GM19395 (cell line): Measurements from ENCODE around the gene ZNF282.

Experiments used
- ATAC-seq: cut with Tn5 transposase; IDR thresholded peaks from one replicate; pipeline ENCODE4 v1.9.1; 2021; ENCODE audit warnings: mild to moderate bottlenecking, moderate library complexity; ENCODE audit not compliant: unreplicated experiment

Gene ZNF282

GRCh38 chr7:149188637-149189259 is 6.6 kb upstream of the ZNF282 start:
- ATAC-seq = no peak

DNA sequence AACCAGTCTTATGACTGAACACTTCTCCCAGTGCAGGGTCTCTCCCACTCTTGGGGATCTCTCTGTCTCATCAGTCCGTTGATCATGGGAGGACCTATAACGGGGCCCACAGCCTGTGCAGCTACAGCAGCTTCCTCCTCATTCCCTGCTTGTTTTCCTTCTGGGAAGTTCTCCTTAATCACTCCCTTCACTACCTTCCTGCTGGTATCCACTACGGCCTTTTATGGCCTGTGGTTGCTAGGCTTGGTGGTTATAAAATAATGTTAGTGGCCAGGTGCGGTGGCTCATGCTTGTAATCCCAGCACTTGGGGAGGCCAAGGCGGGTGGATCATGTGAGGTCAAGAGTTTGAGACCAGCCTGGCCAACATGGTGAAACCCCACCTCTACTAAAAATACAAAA is 3.5 kb upstream of the ZNF282 start:
- ATAC-seq = no peak

- ATAC-seq = no peak
Measured at GRCh38 chr7:149194799-149195179, 557 bp upstream of the ZNF282 start.

DNA sequence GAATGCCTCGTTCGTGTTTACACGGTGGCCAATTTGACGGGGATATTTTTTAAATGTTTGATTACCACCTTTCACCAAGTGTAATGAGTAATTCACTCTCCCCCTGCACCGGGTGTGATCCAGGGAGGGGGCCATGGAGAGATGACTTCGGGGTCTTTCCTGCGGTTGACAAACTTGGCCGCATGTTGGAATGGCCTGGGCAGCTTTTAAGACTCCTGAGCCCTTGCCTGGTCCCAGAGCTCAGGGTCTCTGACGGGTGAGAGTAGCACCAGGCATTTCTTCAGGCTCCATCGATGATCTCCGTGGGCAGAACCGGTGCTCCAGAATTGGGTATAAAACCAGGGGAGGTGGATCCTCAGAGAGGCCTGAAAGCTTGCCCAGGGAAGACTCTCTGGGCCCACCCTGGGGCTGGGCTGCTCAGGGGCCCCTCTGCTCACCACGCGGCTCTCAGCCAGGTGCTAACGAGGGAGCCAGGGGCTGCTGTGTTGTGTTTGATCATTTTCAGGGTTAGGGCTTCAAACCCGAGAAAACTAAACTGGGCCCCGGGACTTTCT is 882 bp downstream of the ZNF282 start:
- peak; percentile 13 for ATAC-seq

DNA sequence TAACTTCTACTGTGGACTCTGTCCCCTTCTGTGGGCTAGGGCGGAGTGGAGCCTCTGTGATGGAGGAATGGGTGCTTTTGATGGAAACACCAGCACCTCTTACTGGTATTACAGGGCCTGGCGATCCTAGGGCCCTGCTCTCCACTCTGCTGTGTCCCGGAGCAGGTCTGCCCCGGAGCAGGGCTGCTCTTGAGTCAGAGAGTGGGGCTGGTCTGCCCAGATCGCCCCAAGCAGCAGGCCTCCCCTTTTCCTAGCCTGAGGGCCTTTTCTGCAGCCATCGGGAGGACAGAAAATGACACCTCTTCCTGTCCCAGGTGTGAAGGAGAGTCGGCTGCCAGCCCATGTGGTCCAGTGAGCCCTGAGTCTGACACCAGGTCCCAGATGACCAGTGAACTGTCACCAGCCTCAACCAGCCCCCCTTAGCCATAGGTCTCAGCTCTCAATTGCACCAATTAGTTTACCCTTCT is 1.4 kb downstream of the ZNF282 start:
- no peak for ATAC-seq

- no peak for ATAC-seq
Measured at GRCh38 chr7:149197675-149198074, 2.3 kb downstream of the ZNF282 start.

DNA sequence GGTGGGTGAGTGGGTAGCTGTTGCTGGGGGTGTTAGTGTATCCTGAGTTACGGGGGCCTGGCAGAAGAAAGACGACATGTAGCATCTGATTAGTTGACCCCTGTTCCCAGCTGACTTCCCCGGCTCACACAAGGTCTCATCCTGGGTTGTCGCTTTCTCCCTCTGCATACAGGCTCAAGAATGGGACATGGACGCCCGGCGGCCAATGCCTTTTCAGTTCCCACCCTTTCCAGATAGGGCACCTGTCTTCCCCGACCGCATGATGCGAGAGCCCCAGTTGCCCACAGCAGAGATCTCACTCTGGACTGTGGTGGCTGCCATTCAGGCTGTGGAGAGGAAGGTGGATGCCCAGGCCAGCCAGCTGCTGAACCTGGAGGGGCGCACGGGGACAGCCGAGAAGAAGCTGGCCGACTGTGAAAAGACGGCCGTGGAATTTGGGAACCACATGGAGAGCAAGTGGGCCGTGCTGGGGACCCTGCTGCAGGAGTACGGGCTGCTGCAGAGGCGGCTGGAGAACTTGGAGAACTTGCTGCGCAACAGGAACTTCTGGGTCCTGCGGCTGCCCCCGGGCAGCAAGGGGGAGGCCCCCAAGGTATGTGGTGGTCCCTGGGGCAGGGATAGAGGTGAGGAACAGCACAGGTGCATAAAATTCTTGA is 2.9 kb downstream of the ZNF282 start:
- no peak for ATAC-seq

GRCh38 chr7:149199234-149199995 is 4.1 kb downstream of the ZNF282 start:
- ATAC-seq = no peak

- ATAC-seq = no peak
Measured at GRCh38 chr7:149202831-149203231, 7.5 kb downstream of the ZNF282 start.

DNA sequence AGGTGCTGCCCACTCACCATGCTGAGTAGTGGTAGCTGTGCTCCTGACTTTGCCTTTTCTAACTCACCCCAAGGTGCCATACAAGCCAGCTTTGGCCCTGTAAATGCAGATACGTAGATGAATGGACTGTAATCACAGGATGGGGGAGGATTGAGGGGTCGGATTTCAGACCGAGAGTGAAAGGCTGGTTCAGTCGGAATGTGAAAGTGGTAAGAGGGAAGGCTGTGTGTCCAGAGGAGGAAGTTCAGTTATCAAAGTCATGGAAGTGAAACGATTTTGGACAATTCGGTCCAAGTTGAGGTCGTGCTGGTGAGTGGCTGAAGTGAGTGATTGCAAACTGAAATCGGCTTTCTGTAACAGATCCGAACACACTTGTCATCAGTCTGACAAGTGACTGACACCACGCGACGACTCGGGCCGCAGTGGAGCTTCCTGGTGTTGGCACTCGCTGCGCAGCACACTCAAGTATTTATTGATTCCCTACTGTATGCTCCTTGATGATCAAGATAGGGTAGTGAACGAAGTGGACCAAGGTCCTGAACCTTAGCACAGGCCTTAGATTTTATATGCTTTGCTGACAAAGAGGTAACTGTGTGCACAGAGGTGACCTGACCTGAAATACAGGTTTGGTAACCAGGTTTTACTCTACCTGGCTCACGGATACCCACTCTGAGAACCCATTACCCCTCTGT is 10.5 kb downstream of the ZNF282 start:
- no peak for ATAC-seq

DNA sequence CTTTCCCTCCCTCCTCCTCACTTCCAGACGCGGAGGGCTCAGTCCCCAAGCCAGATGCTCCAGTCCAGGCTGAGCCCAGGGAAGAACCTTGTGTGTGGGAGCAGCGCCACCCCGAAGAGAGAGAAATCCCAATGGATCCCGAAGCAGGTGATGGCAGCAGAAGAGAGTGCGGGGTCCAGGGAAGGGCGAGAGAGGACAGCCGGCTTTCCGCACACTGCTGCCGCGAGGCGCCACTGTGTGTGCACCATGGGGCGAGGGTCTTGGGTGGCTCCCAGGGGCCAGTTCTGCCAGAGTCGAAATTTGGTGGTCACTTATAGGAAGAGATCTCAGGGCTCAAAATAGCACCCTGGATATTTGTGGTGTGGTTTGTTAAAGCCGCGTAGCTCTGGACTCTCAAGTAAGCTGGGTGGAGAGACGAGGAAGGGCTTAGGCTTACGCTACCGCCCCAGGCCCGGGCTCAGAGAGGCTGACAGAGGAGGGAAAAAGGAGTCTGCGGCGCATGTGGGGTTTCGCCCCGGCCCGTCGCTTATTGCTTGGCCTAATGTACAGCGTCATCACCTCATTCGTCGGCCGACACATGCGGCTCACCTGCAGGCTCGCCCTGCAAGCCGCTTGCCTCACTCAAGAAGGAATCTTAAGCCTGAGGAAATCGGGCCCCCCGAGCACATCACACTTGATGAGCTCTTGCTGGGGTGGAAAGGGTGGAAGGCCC is 12.1 kb downstream of the ZNF282 start:
- ATAC-seq = no peak

GRCh38 chr7:149209518-149210269 is 14.3 kb downstream of the ZNF282 start:
- no peak for ATAC-seq

DNA sequence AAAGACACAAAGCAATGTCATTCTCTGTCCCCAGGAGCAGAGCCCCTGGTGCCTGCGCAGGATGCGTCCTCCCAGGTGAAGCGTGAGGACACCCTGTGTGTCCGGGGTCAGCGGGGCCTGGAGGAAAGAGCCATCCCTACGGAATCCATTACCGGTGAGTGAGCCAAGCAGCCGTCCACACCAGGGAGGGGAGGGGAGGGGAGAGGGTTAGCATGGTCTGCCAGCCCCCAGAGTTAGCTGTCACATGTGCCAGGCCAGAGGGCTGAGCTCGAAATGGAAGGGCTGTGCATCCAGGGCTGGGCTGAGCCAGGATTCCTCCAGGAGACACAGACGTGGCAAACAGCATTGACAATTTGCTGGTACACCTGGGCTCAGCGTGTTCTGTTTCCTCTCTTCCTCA is 15.2 kb downstream of the ZNF282 start:
- no peak for ATAC-seq

- no peak for ATAC-seq
Measured at GRCh38 chr7:149214020-149214720, 18.8 kb downstream of the ZNF282 start.

GRCh38 chr7:149216402-149216801 is 21.1 kb downstream of the ZNF282 start:
- no peak for ATAC-seq

GRCh38 chr7:149217570-149217969 is 22.2 kb downstream of the ZNF282 start:
- ATAC-seq = no peak

GRCh38 chr7:149218469-149219420 is 23.4 kb downstream of the ZNF282 start:
- no peak for ATAC-seq

- ATAC-seq = no peak
Measured at GRCh38 chr7:149220534-149220933, 25.2 kb downstream of the ZNF282 start.
